ENCODE measurements around the gene SOD2.
"Not testable (repeated sequence)": the region's sequence is repeated elsewhere in the genome, so short reads cannot be mapped to it uniquely, and the experiment has no call there.

The SOD2 gene

GRCh38 chr6:159715605-159716004, 22.6 kb upstream of the SOD2 start:
- DNase-seq: no peak

DNA sequence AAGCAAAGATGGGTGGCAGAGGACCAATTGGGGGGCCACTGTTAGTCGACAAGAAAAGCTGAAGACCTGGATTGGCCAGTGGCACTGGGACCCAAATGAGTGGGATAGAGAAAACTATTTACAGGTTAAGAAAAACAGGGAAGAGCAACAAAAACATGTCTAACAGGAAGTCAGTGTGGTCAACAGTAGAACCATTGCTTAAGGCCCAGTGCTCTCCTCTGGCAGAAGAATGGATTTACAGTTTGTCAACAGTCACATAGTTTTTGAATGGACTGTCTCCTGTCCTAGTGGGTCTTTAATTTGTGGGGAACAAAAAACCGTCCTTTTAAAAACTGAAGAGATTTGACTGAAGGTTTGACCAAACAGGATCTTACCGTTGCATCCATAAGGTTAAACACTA, 22.1 kb upstream of the SOD2 start:
- DNase-seq: no peak

GRCh38 chr6:159714404-159714803, 21.4 kb upstream of the SOD2 start:
- no peak for DNase-seq

DNA sequence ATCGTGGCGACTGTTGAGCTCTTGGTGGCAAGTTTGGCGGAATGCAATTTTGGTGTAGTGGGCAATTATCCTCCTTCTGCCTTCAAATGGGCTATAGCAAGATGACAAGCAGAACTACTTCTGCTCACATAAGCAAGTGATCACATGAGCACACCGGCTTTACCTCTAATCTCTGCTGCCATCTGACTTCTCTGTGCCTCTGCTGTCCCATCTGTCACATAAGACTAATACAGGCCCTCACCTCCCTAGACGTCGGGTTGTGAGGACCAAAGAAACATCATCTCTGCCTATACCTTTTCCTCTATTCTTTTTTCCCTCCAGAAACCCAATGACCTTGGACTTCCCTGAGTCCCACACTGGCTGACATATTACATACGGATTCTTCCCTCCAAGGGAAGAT, 20.9 kb upstream of the SOD2 start:
- DNase-seq: no peak

DNA sequence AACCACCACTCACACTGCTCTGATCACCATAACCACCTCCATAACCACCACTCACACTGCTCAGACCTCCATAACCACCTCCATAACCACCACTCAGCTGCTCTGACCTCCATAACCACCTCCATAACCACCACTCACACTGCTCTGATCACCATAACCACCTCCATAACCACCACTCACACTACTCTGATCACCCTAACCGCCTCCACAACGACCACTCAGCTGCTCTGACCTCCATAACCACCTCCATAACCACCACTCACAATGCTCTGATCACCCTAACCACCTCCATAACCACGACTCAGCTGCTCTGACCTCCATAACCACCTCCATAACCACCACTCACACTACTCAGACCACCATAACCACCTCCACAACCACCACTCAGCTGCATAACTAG, 19.3 kb upstream of the SOD2 start:
- not testable (repeated sequence) for DNase-seq

DNA sequence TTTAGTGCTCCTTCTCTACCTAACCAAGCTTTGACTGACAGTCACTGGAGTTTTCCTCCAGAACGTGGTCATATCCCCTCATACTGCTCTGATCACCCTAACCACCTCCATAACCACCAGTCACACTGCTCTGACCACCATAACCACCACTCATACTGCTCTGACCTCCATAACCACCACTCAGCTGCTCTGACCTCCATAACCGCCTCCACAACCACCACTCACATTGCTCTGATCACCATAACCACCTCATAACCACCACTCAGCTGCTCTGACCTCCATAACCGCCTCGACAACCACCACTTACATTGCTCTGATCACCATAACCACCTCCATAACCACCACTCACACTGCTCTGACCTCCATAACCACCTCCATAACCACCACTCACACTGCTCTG, 17.6 kb upstream of the SOD2 start:
- DNase-seq: not testable (repeated sequence)

- no peak for DNase-seq
These were observed 8.5 kb upstream of the SOD2 start for GRCh38 chr6:159701413-159701999.

DNA sequence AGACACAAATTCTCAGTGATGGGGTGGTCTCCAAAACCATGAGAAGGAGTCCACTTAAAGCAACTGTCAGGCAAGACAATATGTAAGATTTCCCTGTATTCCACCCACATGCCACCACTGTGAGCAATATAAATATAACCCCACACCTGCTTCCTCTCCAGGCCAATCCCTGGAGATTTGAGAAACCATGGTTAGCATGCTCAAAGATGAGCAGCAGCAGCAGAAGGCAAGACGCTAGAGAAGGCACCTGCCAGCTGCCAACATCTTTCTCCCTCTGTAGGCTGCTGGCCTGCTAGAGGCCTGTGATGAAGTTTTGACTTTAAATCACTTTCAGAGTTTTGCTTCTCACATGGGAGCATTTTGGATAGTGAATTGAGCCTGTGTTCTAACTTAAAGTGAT, 7.9 kb upstream of the SOD2 start:
- no peak for DNase-seq

DNA sequence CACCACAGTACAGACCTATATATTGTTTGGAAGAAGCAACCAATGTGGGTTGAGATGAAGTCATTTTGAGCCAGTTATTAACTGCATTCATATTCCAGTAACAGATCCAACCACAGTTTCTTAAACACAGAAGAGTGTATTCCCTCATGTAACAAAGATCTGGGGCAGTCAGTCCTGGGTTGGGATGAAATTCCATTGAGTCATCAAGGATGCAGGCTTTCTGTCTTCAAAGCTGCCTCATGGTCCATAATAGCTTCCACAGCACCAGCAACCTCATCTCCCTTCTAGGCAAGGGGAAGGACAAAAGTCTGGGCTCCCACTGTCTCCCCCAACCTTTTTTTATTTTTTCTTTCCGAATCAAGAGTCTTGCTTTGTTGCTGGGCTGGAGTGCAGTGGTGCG, 2.9 kb upstream of the SOD2 start:
- DNase-seq: no peak

GRCh38 chr6:159693894-159694545, 979 bp upstream of the SOD2 start:
- peak; percentile 30 for DNase-seq

DNA sequence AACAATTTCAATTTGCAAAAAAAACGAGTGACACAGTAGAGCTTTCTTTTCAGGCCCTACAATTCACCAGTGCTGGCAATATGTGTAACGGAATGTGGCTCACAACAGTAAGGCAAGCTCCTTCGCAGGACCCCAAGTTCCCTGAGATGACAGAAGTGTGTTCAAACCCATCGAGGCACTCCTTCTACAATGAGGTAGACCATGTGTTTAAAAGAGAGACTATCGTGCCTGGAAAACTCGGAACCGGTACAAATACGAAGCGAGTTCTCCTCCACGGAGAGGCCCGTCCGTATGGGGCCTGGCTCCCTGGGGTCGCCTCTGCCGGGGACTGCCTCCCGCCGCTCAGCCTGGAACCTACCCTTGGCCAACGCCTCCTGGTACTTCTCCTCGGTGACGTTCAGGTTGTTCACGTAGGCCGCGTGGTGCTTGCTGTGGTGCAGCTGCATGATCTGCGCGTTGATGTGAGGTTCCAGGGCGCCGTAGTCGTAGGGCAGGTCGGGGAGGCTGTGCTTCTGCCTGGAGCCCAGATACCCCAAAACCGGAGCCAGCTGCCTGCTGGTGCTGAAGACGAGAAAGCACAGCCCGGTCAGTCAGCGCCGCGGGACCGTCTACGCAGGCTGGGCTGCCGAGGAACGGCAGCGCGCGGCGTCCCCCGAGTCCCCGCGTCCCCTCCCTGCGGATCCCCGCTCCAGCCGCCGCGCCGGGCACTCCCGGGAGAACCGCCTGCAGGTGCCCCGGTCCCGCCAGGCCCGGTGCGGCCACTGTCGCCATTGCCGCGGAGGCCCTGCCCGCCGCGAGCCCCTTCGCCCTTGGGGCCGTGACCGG, 526 bp downstream of the SOD2 start:
- peak; percentile 47 for DNase-seq

DNA sequence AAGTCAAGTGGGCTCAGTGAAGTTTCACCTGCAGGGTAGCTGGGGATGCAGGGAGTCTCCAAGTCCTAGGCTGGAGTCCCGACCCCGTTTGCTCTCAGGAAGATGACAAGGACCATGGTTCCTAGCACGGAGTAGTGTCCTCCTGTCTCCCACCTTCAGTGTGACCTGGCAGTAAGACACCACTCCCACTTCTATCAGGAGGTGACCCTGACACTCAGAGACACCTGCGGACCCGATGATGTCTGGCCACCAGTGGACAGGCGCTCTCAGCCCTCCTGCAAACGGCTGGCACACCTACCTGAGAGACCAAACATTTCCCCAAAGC, 1.1 kb downstream of the SOD2 start:
- DNase-seq: no peak

GRCh38 chr6:159691133-159691962, 1.7 kb downstream of the SOD2 start:
- no peak for DNase-seq

- DNase-seq: not testable (repeated sequence)
These were observed 2.9 kb downstream of the SOD2 start for GRCh38 chr6:159690135-159690534.

- DNase-seq: no peak
These were observed 4.0 kb downstream of the SOD2 start for GRCh38 chr6:159689001-159689400.

DNA sequence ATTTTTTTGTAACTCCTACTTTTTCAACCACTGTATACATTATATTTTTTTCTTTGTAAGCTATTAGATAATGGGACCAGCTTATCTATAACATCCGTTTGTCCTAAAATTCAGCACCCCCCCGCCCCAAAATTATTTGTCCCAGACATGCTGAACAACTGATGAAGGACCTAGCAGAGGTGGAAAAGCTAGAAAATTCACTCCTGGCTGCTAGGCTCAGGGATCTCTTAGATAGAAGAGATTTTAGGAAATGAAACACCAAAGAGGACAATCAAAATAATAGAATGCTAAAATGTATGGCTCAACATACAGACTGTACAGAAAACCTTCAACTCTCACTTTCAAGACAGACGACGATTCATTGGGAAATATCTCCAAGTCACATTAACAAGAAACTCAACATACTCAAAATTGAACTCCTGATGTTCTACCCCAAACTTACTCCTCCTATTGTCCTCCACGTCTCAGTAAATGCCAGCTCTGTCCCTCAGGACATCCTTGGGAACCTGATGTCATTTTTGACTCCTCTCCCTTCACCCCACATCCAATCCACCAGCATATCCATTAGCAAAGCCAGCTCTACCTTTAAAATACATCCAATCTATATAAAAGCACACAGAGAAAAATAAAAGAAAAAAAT, 4.7 kb downstream of the SOD2 start:
- DNase-seq: no peak

DNA sequence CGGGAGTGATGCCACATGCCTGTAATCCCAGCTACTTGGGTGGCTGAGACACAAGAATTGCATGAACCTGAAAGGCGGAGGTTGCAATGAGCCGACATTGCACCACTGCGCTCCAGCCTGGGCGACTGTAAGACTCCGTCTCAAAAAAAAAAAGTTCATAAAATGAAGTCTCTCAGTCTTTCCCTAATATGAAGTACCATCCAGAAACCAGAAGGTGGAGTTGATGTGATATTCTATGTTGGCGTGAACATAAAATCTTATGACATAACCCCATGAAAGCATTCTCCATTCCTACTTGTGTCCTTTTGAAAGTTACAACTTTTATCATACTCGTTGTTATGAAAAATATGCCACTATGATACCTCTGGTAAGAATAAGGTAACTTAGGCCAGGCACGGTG, 5.7 kb downstream of the SOD2 start:
- no peak for DNase-seq

- DNase-seq: no peak
These were observed 6.3 kb downstream of the SOD2 start for GRCh38 chr6:159686703-159687102.

DNA sequence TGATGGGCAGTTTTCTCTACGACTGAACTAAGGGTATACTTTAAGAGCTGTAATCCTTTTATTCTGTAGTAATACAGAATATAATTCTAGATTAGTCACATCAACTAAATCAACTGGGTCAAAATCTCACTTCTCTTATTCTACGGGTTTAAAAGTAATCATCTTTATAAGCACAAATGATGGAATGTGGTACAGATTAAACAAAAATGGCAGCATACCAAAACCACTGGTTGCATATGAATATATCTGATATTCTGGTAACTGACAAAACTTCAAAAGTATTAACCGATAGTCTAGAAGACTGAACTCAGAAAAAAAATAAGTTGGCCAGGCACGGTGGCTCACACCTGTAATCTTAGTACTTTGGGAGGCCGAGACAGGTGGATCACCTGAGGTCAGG, 7.0 kb downstream of the SOD2 start:
- no peak for DNase-seq

DNA sequence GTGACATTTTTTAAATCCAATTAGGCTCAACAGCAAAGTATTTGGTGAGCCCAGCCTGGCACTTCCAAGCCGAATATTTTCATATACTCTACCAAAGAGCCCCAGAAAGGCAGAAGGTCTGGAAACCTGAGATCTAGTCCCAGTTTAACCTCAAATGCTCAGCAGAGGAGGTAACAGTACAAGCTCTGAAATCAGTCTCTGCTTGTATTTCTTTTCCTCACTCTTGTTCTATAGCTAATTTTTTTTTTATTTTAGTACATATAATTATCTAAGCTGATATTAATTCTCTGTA, 9.1 kb downstream of the SOD2 start:
- no peak for DNase-seq

DNA sequence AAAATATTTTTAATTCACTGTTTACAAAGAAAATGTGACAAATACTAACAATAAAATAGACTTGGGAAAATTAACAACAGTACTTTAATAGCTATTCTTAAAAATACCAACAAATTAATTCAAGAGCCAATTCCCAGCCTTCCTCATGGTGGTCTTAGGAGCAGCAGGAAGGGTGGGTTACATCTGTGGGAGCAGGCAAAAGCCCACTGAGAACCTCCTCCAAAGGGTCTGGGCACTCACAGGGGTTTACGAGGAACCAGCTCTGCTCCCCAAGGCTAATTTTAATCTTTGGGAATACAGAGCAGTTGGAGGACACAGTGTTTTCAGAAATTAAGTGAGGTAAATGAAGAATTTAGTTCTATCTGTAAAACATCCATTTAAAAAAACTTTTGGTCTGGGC, 10.2 kb downstream of the SOD2 start:
- no peak for DNase-seq

GRCh38 chr6:159682295-159682694, 10.7 kb downstream of the SOD2 start:
- no peak for DNase-seq

- DNase-seq: no peak
These were observed 11.7 kb downstream of the SOD2 start for GRCh38 chr6:159681191-159681880.
